Activated T-cell treated with anti-CD3 and anti-CD28 coated beads, Interleukin-2, amount 50 U/mL, for 48 hours (primary cell): ENCODE data around the gene PTBP1.
"Not testable (repeated sequence)": the region's sequence is repeated elsewhere in the genome, so short reads cannot be mapped to it uniquely, and the experiment has no call there.

Experiments used
- DNase-seq, 2 experiments: peaks; one replicate each; pipeline ENCODE4 v3.0.0-alpha.2; 2020

Gene PTBP1

GRCh38 chr19:831407-832369 is 34.4 kb downstream of the PTBP1 start:
- no peak for DNase-seq

GRCh38 chr19:834216-834615 is 37.0 kb downstream of the PTBP1 start:
- no peak for DNase-seq

- DNase-seq = no peak
Observed at GRCh38 chr19:835210-835810, 38.1 kb downstream of the PTBP1 start.

- no peak for DNase-seq
Observed at GRCh38 chr19:840519-841206, 43.4 kb downstream of the PTBP1 start, which contains the start of gene PRTN3. Gene PRTN3 (plus strand): TSS chr19:840999. CDS start chr19:841009, 10 bp downstream.

- not testable (repeated sequence) for DNase-seq
Observed at GRCh38 chr19:842802-843179, 45.5 kb downstream of the PTBP1 start.

- DNase-seq = no peak
Observed at GRCh38 chr19:843180-843835, 46.1 kb downstream of the PTBP1 start.

GRCh38 chr19:843836-844545 is 46.7 kb downstream of the PTBP1 start:
- DNase-seq = no peak

GRCh38 chr19:844546-844971 is 47.3 kb downstream of the PTBP1 start:
- no peak for DNase-seq

GRCh38 chr19:845707-846521 is 48.7 kb downstream of the PTBP1 start:
- no peak for DNase-seq

- no peak for DNase-seq
Observed at GRCh38 chr19:848386-848921, 51.2 kb downstream of the PTBP1 start.

GRCh38 chr19:849195-849594 is 51.9 kb downstream of the PTBP1 start:
- DNase-seq = not testable (repeated sequence)

- no peak for DNase-seq
Observed at GRCh38 chr19:850221-850978, 53.1 kb downstream of the PTBP1 start.

GRCh38 chr19:850979-851335 is 53.7 kb downstream of the PTBP1 start:
- DNase-seq = no peak

GRCh38 chr19:852136-853013 is 55.1 kb downstream of the PTBP1 start, which contains the start of gene ELANE:
Gene ELANE (plus strand): TSS chr19:852303. CDS start chr19:852329, 26 bp downstream.
- no peak for DNase-seq

- DNase-seq = no peak
Observed at GRCh38 chr19:853014-853585, 55.8 kb downstream of the PTBP1 start.

- not testable (repeated sequence) for DNase-seq
Observed at GRCh38 chr19:853614-854220, 56.5 kb downstream of the PTBP1 start.

GRCh38 chr19:854549-854948 is 57.3 kb downstream of the PTBP1 start:
- no peak for DNase-seq

- DNase-seq = no peak
Observed at GRCh38 chr19:855142-855541, 57.9 kb downstream of the PTBP1 start.
